GM21367 (cell line): ENCODE measurements around the gene SLC26A6.

ENCODE experiments used
- ATAC-seq: cut with Tn5 transposase; IDR thresholded peaks from one replicate; pipeline ENCODE4 v1.9.1; 2021; ENCODE audit not compliant: unreplicated experiment

The SLC26A6 gene

DNA sequence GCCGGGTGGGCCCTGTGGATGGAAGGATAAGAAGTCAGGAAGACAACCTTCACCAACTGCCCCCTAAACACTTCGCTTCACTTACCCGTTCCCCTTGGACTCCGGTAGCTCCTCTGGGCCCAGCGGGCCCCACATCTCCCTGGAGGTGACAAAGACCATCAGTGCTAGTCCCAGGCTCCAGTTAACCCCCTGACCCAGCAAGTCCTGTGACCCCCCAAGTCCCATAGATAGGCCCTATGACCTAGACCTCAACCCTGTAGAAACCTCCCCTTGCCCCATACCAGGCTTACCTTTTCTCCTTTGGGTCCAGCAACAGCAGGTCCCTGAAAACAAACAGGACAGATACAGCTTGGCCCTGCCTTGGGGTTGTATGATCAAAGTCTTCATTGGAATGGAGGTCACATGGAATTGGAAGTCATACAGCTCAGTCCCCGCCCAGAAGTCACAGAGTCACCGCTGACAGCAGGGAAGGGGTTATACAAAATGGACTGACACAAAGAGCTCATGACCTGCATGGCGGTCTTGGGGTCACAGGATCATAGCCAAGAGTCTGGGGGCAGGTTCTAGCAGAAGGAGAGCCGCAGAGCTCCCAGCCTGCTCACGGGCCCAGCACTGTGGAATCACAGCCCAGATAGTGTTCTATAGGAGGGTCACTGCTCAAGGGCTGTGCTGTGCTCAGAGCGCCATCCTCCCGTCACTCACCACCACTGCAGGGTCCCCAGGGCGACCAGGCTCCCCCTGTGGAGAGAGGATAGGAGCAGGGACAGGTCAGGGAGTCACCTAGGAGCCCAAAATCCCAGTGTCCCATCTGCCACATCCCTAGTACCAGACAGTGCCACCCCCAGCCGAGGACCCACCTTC is 53.4 kb downstream of the SLC26A6 start:
- ATAC-seq: no peak

DNA sequence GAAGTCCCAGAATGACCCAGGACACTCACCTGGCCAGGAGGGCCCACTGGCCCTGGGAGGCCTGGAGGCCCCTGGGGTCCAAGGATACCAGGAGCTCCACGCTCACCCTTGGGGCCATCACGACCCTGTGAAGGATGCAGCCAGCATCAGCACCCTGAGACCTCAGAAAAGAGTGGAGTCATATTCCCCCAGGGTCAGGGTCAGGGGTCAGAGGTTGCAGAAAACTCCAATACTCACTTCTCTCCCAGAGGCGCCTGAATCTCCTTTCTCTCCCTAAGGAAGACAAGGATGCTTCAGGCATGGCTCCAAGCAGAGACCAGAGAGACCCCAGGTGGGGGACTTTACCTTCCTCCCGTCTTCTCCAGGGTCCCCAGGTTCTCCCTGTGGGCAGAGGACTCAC is 58.6 kb downstream of the SLC26A6 start:
- no peak for ATAC-seq
